Skeletal muscle tissue (tissue), 4 donors: ENCODE results near the gene ABI2. TPM values are rescaled to one million over a fixed set of nuclear protein-coding genes. Genes with fewer than 3 reads are reported as not detected.
"Not testable (repeated sequence)": the region's sequence is repeated elsewhere in the genome, so short reads cannot be mapped to it uniquely, and the experiment has no call there.

Experiments used
- H3K27ac ChIP-seq: one replicate; pipeline ENCODE4 v1.7.0; 2013; ENCODE audit warnings: mild to moderate bottlenecking, low read depth, low read length, inconsistent platforms
- H3K27me3 ChIP-seq, 3 donors: one replicate each; pipeline ENCODE4 v1.7.0; 2013; ENCODE audit warnings: low read length in 3 of 3; ENCODE audit not compliant: control insufficient read depth in 3 of 3, insufficient read depth in 3 of 3
- H3K36me3 ChIP-seq, 3 donors: one replicate each; pipeline ENCODE4 v1.7.0; 2013; ENCODE audit warnings: low read length in 3 of 3; ENCODE audit not compliant: control insufficient read depth in 3 of 3, insufficient read depth in 3 of 3
- H3K4me1 ChIP-seq, 3 donors: one replicate each; pipeline ENCODE4 v1.7.0; 2013; ENCODE audit warnings: low read length in 3 of 3, mild to moderate bottlenecking in 3 of 3; ENCODE audit not compliant: control insufficient read depth in 3 of 3, insufficient read depth in 3 of 3
- H3K4me3 ChIP-seq, 3 donors: one replicate each; pipeline ENCODE4 v1.7.0; 2013; ENCODE audit warnings: low read length in 3 of 3
- H3K9ac ChIP-seq, 3 donors: one replicate each; pipeline ENCODE4 v1.7.0; 2013; ENCODE audit warnings: low read length in 3 of 3, mild to moderate bottlenecking in 3 of 3, moderate library complexity in 2 of 3, low read depth in 1 of 3
- H3K9me3 ChIP-seq, 3 donors: one replicate each; pipeline ENCODE4 v1.7.0; 2013; ENCODE audit warnings: low read length in 3 of 3; ENCODE audit not compliant: control insufficient read depth in 3 of 3
- total RNA-seq: library from RNA; depleted of rRNA; stranded (reverse); fragments of >200 nt; gene quantifications from one replicate; pipeline ENCODE4 v1.2.3, GENCODE V29; 2014
- donor health status: Osteomylitis.

The ABI2 gene
- total RNA-seq, 1 donor from 2014 or later: 16.2 TPM

DNA sequence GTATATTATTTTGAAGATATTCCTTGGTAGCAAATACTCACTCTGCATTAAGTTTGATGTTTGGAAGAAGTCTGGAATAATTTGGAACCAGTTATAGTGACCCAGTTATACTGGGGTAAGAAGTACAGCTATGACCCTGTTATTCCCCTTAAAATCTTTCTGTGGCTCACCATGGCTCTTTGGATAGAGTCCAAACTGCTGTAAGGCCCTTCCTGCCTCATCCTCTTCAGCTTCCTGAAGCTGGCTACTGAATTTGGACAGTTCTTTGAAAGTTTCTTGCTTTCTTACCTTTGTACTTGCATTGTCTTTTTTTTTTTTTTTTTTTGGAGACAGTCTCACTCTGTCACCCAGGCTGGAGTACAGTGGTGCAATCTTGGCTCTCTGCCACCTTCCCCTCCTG, 85.6 kb downstream of the ABI2 start:
- Histone ChIP-seq H3K9me3 (no peaks in the 10 kb centered on the region), H3K27ac (no peak overlapping the region), H3K9ac (no peak overlapping the region), H3K36me3 (peaks cover 2 to 11% (median 7%) of the 10 kb centered on the region in 3 donors), H3K4me1 (peaks cover 4 to 11% (median 8%) of the 10 kb centered on the region in 3 donors), H3K27me3 (no peaks in the 10 kb centered on the region), H3K4me3 (no peak overlapping the region)

DNA sequence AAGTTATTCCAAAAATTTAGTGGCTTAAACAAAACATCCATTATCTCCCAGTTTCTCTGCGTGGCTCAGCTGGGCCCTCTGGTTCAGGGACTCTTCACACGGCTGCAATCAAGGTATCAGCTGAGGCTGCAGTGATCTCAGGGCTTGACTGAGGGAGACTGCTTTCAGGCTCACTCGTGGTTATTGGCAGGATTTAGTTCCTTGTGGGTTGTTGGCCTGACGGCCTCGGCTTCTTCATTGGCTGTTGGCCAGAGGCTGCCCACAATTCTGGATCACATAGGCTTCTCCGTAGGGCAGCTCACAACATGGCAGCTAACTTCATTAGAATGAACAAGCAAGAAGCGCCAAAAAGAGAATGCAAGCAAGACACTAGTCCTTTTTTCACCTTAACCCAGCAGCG, 90.1 kb downstream of the ABI2 start:
- H3K9me3 ChIP-seq: no peaks in the 10 kb centered on the region
- peaks cover 2 to 13% (median 10%) of the 10 kb centered on the region in 3 donors for H3K36me3 ChIP-seq
- no peaks in the 10 kb centered on the region for H3K27me3 ChIP-seq
- H3K4me1 ChIP-seq: no peaks in the 10 kb centered on the region
- H3K9ac ChIP-seq: no peak overlapping the region
- H3K4me3 ChIP-seq: no peak overlapping the region
- no peak overlapping the region for H3K27ac ChIP-seq

DNA sequence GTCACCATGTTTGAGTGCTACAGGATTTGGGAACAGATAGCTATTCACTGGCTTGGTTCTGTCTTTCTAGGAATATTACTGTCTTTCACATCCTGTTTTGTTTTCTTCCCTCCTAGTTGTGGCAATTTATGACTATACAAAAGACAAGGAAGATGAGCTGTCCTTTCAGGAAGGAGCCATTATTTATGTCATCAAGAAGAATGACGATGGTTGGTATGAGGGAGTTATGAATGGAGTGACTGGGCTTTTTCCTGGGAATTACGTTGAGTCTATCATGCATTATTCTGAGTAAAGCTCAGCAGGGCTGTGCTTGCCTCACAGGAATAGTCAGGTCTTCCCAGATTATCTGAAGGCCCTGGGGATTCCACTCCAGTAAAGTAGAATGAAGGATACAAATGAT, 98.9 kb downstream of the ABI2 start:
- H3K9ac ChIP-seq: no peak overlapping the region
- no peak overlapping the region for H3K4me3 ChIP-seq
- no peaks in the 10 kb centered on the region for H3K9me3 ChIP-seq
- no peaks in the 10 kb centered on the region for H3K27me3 ChIP-seq
- H3K4me1 ChIP-seq: no peaks in the 10 kb centered on the region
- no peak overlapping the region for H3K27ac ChIP-seq
- peaks cover 0 to 15% (median 8%) of the 10 kb centered on the region in 3 donors for H3K36me3 ChIP-seq

DNA sequence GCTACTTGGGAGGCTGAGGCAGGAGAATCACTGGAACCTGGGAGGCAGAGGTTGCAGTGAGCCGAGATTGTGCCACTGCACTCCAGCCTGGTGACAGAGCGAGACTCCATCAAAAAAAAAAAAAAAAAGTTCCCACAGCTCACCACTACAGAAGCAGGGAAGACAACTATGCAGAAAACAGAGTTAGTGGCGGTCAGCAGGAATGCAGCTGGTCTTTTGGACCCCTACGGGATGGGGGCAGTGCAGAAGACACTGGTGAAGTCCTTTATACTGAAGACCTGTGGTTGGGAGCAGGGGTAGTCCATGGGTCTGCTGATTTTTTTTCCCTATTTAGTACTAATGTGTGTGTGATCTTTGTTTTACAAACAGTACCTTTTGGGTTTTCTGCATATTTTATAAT, 101.4 kb downstream of the ABI2 start:
- not testable (repeated sequence) for H3K4me3 ChIP-seq, H3K27me3 ChIP-seq, H3K4me1 ChIP-seq, H3K9me3 ChIP-seq, H3K9ac ChIP-seq, H3K27ac ChIP-seq
- H3K36me3 ChIP-seq: peaks cover 0 to 12% (median 10%) of the 10 kb centered on the region in 3 donors

DNA sequence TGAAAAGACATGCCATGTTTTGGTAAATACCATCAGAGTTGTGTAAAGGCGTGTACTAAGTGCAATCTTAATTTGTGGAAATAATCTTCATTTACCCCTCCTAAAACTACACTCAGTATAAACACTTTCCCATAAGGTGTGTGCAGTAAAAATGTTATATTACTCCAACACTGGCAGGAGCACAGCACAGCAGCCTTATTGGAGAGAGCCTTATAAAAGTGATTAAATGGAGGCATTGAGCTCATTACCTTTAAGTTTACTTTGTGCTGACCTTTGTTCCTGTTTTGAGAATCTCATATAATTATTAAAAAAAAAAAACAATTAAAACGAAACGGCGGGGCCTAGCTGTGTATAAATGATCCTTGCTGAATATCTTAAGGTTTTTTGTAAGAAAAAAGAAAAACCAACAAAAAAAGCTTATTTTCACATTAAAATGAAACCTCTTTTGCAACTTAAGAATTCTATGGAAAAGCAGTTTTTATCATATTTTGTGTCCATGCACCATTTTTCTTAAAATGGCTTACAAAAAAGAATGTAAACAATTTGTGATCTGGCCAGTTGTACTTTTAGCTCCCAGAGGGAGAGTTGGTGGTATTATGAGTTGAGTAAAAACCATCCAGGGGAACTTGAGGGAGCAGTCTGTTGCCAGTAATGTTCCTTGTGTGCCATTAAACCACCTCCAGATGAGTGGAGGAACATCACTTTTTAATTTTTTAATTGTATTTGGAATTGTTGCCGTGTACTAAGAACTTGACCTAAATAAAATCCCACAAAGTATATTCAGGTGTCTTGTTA, 103.4 kb downstream of the ABI2 start:
- H3K27ac ChIP-seq: no peak overlapping the region
- no peaks in the 10 kb centered on the region for H3K9me3 ChIP-seq
- no peaks in the 10 kb centered on the region for H3K4me1 ChIP-seq
- no peaks in the 10 kb centered on the region for H3K27me3 ChIP-seq
- no peak overlapping the region for H3K9ac ChIP-seq
- peaks cover 0 to 12% (median 10%) of the 10 kb centered on the region in 3 donors for H3K36me3 ChIP-seq
- no peak overlapping the region for H3K4me3 ChIP-seq

DNA sequence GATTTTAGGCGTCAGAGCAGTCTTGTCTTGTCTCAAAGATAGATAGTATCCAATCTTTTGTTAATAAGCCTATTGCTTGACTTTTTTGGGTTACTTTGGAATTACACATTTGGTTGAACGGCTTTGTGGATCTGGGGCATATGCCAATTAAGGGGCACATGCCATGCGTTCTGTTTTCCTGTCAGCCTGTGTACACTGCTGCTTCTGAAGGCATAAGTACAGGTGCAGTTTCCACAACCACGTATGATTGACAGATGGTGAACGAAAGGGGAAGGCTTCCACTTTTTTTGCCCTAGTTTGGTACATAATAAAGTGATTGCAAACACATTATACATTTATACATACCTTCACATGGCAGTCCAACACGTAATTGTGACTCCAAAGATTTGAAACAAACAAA, 104.6 kb downstream of the ABI2 start:
- Histone ChIP-seq H3K4me1 (peaks cover 0 to 2% (median 0%) of the 10 kb centered on the region in 3 donors), H3K27me3 (no peaks in the 10 kb centered on the region), H3K9ac (no peak overlapping the region), H3K36me3 (peaks cover 0 to 12% (median 5%) of the 10 kb centered on the region in 3 donors), H3K27ac (no peak overlapping the region), H3K9me3 (no peaks in the 10 kb centered on the region), H3K4me3 (no peak overlapping the region)

DNA sequence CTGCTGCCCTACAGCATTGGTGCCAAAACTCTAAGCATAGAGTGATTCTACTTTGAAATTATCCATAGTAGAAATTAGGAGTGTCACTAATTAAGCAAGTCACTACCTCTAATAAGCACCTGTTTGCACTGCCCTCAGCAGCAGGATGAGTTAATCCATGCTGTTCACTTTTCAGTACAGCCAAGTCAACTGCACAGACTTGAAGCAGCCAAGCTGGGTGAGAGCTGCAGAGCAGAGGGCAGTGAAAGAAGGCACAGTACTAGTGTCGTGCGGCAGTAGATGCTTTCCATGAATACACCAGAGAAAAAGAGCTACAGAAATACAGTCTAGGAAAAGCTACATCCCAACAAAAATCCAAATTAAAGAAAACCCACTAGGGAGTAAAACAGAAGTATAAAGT, 108.3 kb downstream of the ABI2 start:
- Histone ChIP-seq H3K9me3 (no peaks in the 10 kb centered on the region), H3K27me3 (no peaks in the 10 kb centered on the region), H3K27ac (no peak overlapping the region)

DNA sequence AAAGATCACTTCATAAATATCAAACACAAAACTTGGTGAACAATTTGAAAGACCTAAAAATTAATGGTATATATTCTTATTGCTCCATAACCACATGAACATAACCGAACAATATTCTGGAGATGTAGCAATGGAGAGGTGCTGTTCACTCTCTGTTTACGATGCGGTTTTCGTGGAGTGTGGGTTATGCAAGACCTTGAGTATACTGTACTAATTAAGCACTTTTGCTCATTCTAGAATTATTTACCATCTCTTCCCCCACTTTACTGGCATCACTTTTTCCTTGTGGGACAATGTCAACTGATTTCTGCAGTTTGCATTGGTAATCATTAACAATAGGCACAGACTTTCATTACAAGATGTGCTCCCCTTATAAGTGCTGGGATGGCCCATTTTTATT, 109.3 kb downstream of the ABI2 start:
- Histone ChIP-seq H3K27ac (no peak overlapping the region), H3K36me3 (peaks cover 14 to 22% (median 19%) of the 10 kb centered on the region in 3 donors), H3K9me3 (no peaks in the 10 kb centered on the region), H3K9ac (no peak overlapping the region), H3K27me3 (no peaks in the 10 kb centered on the region), H3K4me3 (no peak overlapping the region), H3K4me1 (peaks cover 4 to 7% (median 5%) of the 10 kb centered on the region in 3 donors)

More for the DNA sequence above, 108.3 kb downstream of the ABI2 start:
- peaks cover 11 to 19% (median 18%) of the 10 kb centered on the region in 3 donors for H3K36me3 ChIP-seq
- peaks cover 0 to 5% (median 0%) of the 10 kb centered on the region in 3 donors for H3K4me1 ChIP-seq
- H3K4me3 ChIP-seq: no peak overlapping the region
- H3K9ac ChIP-seq: no peak overlapping the region

DNA sequence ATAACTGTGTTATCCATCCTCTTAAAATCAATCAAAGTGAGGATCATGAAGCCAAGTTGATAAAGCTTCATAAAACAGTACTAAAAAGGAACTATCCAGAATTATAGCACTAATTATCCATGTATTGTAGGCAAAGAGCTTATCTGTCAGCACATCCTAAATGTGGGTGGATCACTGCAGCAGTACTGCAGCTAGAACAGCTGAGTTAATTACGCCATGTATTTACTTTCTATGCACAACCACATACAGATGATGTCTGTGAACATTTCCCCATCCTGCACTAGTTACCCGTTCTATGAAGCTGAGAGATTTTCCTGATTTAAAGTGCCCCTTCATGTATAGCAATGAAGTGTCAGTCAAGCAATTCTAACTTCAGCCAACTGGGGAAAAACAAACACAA, 110.3 kb downstream of the ABI2 start:
- peaks cover 5 to 12% (median 6%) of the 10 kb centered on the region in 3 donors for H3K4me1 ChIP-seq
- H3K36me3 ChIP-seq: peaks cover 14 to 20% (median 16%) of the 10 kb centered on the region in 3 donors
- H3K4me3 ChIP-seq: no peak overlapping the region
- no peaks in the 10 kb centered on the region for H3K27me3 ChIP-seq
- no peaks in the 10 kb centered on the region for H3K9me3 ChIP-seq
- no peak overlapping the region for H3K27ac ChIP-seq
- H3K9ac ChIP-seq: no peak overlapping the region

DNA sequence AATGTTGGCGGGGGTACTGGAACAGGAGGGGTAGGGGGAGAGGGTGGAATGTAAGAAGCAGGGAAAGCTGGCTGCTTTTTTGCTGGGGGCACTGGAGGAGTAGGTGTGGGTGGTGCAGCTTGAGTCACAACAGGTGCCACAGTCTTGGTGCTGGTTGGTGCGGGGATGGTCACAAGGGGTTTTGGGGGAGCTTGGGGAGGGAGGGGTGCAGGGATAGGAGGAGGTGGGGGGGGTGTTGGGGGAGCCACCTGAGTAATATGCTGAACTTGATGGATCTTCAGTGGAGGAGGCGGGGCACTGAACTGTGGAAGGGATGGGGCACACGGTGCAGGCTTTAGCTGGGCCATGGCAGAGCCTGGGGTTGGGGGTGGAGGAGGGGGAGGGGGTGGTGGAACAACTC, 112.5 kb downstream of the ABI2 start:
- Histone ChIP-seq H3K27ac (no peak overlapping the region), H3K4me1 (peaks cover 5 to 12% (median 6%) of the 10 kb centered on the region in 3 donors), H3K4me3 (no peak overlapping the region), H3K27me3 (no peaks in the 10 kb centered on the region), H3K9ac (no peak overlapping the region), H3K9me3 (no peaks in the 10 kb centered on the region), H3K36me3 (peaks cover 14 to 22% (median 21%) of the 10 kb centered on the region in 3 donors)
